SK-N-SH (cell line): Measurements from ENCODE around the gene POMGNT1.

Source experiments
- JUND ChIP-seq: IDR thresholded peaks from 2 replicates; pipeline ENCODE4 v1.4.0; 2012
- SIN3A ChIP-seq: IDR thresholded peaks from 2 replicates; pipeline ENCODE4 v1.6.1; 2012; ENCODE audit warnings: low read depth, mild to moderate bottlenecking, low read length, moderate library complexity, borderline replicate concordance

- no peak for TF ChIP-seq JUND
- TF ChIP-seq SIN3A: no peak
Observed at GRCh38 chr1:46158312-46159281, 39.6 kb downstream of the POMGNT1 start.
